Ovary (tissue), 3 donors: ENCODE results near the gene CIZ1.

Experiments
- CTCF ChIP-seq, 3 donors: fragments of 450-650 bp in 2 of 3; fragments of 200-600 bp in 1 of 3; IDR thresholded peaks; one replicate each; pipeline versions ENCODE4 v1.5.1 to v1.8.0; 2016 to 2022; ENCODE audit warnings: antibody characterized with exemption in 3 of 3, mild to moderate bottlenecking in 1 of 3
- EP300 ChIP-seq: sonication (generic); formaldehyde crosslinking; IDR thresholded peaks from one replicate; pipeline ENCODE4 v1.6.1; 2017; ENCODE audit warnings: antibody characterized with exemption
- POLR2A ChIP-seq: fragments of 450-650 bp; IDR thresholded peaks from one replicate; pipeline ENCODE4 v1.6.1; 2017; ENCODE audit warnings: antibody characterized with exemption, mild to moderate bottlenecking, moderate library complexity
- donor health status: DM: no; HTN: no; CAD: no.

GRCh38 chr9:128163027-128163515 lies 28.3 kb downstream of the CIZ1 start:
- TF ChIP-seq CTCF (IDR thresholded peaks at IDR 0.05) (no peak), POLR2A (no peak), EP300 (no peak)
